OCI-LY1 (cell line): ENCODE results near the gene MGAT5B.

ENCODE experiments used
- H2AFZ ChIP-seq: fragments of 200-600 bp; sonication (generic), shearing (Covaris generic); 2 replicates; pipeline ENCODE4 v1.6.0; 2014; ENCODE audit warnings: antibody characterized with exemption, mild to moderate bottlenecking, low read length
- H3F3A ChIP-seq: fragments of 200-600 bp; sonication (generic), shearing (Covaris generic); 2 replicates; pipeline ENCODE4 v1.6.0; 2014; ENCODE audit warnings: mild to moderate bottlenecking, antibody characterized with exemption, low read length, moderate library complexity; ENCODE audit not compliant: insufficient read depth
- H3K27ac ChIP-seq: fragments of 200-600 bp; sonication (generic); 2 replicates; pipeline ENCODE4 v1.5.1; 2014; ENCODE audit warnings: low read length, mixed run types, mild to moderate bottlenecking, low read depth; ENCODE audit not compliant: poor library complexity, severe bottlenecking
- H3K27me3 ChIP-seq: fragments of 200-600 bp; sonication (generic); 2 replicates; pipeline ENCODE4 v1.6.0; 2014; ENCODE audit warnings: antibody characterized with exemption, mild to moderate bottlenecking, low read length, moderate library complexity; ENCODE audit not compliant: insufficient read depth
- H3K36me3 ChIP-seq: fragments of 200-600 bp; sonication (generic); 2 replicates; pipeline ENCODE4 v1.6.1; 2014; ENCODE audit warnings: mild to moderate bottlenecking, antibody characterized with exemption, low read length, moderate library complexity, mixed read lengths; ENCODE audit not compliant: insufficient read depth
- H3K4me1 ChIP-seq: fragments of 200-600 bp; sonication (generic); 2 replicates; pipeline ENCODE4 v1.5.1; 2014; ENCODE audit warnings: mild to moderate bottlenecking, low read length, moderate library complexity; ENCODE audit not compliant: insufficient read depth, severe bottlenecking
- H3K4me2 ChIP-seq: fragments of 200-600 bp; sonication (generic), shearing (Covaris generic); 2 replicates; pipeline ENCODE4 v1.6.1; 2014; ENCODE audit warnings: low read length
- H3K4me3 ChIP-seq: fragments of 200-600 bp; sonication (generic); 2 replicates; pipeline ENCODE4 v1.5.1; 2014; ENCODE audit warnings: low read length, low read depth, mild to moderate bottlenecking, mixed read lengths; ENCODE audit not compliant: poor library complexity, severe bottlenecking
- H3K79me2 ChIP-seq: fragments of 200-600 bp; shearing (Covaris generic); 2 replicates; pipeline ENCODE4 v1.6.1; 2016; ENCODE audit warnings: mixed run types, low read length, mixed read lengths; ENCODE audit not compliant: insufficient read depth
- H3K9ac ChIP-seq: fragments of 200-600 bp; sonication (generic), shearing (Covaris generic); 2 replicates; pipeline ENCODE4 v1.6.1; 2014; ENCODE audit warnings: mild to moderate bottlenecking, low read length, mixed read lengths
- H3K9me2 ChIP-seq: fragments of 200-600 bp; sonication (generic), shearing (Covaris generic); 2 replicates; pipeline ENCODE4 v1.6.1; 2014; ENCODE audit warnings: low read depth, mild to moderate bottlenecking, low read length, mixed read lengths
- H3K9me3 ChIP-seq: fragments of 200-600 bp; shearing (Covaris generic); 2 replicates; pipeline ENCODE4 v1.6.1; 2014; ENCODE audit warnings: low read length, mixed read lengths
- H4K20me1 ChIP-seq: fragments of 200-600 bp; sonication (generic), shearing (Covaris generic); 2 replicates; pipeline ENCODE4 v1.6.0; 2016; ENCODE audit warnings: mild to moderate bottlenecking, low read length; ENCODE audit not compliant: insufficient read depth
- EZH2 ChIP-seq: fragments of 200-600 bp; sonication (generic), shearing (Covaris generic); IDR thresholded peaks from 2 replicates; pipeline ENCODE4 v1.8.0; 2017; ENCODE audit warnings: borderline replicate concordance, mixed run types, mild to moderate bottlenecking, antibody characterized with exemption, low read length, moderate library complexity, mixed read lengths
- TF ChIP-seq, protein P1 (sequence below): fragments of 200-600 bp; sonication (generic), shearing (Covaris generic); IDR thresholded peaks from 2 replicates; pipeline ENCODE4 v1.5.1; 2017; ENCODE audit warnings: mild to moderate bottlenecking, antibody characterized with exemption, low read length, moderate library complexity, mixed read lengths

MGAT5B gene

DNA sequence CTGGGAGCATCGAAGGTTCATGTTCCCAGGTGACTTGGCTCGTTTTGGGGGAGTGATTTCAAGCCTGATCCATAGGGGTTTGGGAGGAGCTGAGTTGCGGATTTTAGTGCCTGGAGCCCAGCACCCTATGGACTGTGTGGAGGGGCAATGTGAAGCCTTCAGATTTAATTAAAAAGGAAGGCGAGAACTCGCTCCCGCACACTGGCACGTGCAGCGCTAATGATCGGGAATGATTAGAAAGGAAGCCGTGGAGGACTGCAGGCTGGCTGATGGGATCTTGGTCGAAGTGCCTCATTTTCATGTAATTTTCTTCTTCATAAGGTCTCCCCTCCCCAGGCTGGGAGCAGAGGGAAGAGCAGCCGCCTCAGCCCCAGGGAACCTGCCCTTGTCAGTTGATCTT is 12.8 kb downstream of the MGAT5B start:
- no peak for TF ChIP-seq EZH2
- TF ChIP-seq, protein P1, sequence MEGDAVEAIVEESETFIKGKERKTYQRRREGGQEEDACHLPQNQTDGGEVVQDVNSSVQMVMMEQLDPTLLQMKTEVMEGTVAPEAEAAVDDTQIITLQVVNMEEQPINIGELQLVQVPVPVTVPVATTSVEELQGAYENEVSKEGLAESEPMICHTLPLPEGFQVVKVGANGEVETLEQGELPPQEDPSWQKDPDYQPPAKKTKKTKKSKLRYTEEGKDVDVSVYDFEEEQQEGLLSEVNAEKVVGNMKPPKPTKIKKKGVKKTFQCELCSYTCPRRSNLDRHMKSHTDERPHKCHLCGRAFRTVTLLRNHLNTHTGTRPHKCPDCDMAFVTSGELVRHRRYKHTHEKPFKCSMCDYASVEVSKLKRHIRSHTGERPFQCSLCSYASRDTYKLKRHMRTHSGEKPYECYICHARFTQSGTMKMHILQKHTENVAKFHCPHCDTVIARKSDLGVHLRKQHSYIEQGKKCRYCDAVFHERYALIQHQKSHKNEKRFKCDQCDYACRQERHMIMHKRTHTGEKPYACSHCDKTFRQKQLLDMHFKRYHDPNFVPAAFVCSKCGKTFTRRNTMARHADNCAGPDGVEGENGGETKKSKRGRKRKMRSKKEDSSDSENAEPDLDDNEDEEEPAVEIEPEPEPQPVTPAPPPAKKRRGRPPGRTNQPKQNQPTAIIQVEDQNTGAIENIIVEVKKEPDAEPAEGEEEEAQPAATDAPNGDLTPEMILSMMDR = no peak
- Histone ChIP-seq H3K9me3 (peaks cover under 1% of the 10 kb centered on the region; the same call in 1 of the 2 replicates), H3K4me3 (no peak overlapping the region), H3K27ac (no peak overlapping the region), H3K4me2 (no peak overlapping the region), H3K36me3 (no peaks in the 10 kb centered on the region), H3K27me3 (peaks cover 14% of the 10 kb centered on the region), H3F3A (no peaks in the 10 kb centered on the region), H3K4me1 (no peaks in the 10 kb centered on the region), H4K20me1 (no peaks in the 10 kb centered on the region), H2AFZ (no peak overlapping the region), H3K79me2 (no peaks in the 10 kb centered on the region), H3K9me2 (no peaks in the 10 kb centered on the region), H3K9ac (no peak overlapping the region)

DNA sequence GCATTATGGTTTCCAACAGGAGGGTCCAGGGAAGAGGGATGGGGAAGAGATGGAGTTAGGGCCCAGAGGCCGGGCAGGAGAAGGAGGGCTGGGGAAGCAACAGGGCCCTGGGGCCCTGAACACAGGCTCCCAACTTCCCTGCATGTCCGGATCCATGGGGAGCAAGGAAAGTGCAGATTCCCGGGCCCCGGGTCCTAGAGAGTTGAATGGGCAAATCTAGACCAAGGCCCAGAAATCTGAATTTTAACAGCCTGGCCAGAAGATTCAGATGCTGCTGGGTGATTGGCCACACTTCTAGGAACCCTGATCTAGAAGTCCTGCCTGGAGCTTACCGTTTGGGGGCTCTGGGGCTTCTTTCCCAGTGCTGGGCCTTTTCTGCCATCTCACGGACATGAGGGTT is 13.2 kb downstream of the MGAT5B start:
- no peak overlapping the region for H2AFZ ChIP-seq
- no peak overlapping the region for H3K9ac ChIP-seq
- no peaks in the 10 kb centered on the region for H3K4me1 ChIP-seq
- no peaks in the 10 kb centered on the region for H3F3A ChIP-seq
- no peaks in the 10 kb centered on the region for H3K9me2 ChIP-seq
- H3K27ac ChIP-seq = no peak overlapping the region
- H4K20me1 ChIP-seq = no peaks in the 10 kb centered on the region
- H3K9me3 ChIP-seq = no peaks in the 10 kb centered on the region
- H3K4me2 ChIP-seq = no peak overlapping the region
- H3K36me3 ChIP-seq = no peaks in the 10 kb centered on the region
- peaks cover 10% of the 10 kb centered on the region for H3K27me3 ChIP-seq
- TF ChIP-seq, protein P1 = no peak
- no peak for TF ChIP-seq EZH2
- no peaks in the 10 kb centered on the region for H3K79me2 ChIP-seq
- no peak overlapping the region for H3K4me3 ChIP-seq

DNA sequence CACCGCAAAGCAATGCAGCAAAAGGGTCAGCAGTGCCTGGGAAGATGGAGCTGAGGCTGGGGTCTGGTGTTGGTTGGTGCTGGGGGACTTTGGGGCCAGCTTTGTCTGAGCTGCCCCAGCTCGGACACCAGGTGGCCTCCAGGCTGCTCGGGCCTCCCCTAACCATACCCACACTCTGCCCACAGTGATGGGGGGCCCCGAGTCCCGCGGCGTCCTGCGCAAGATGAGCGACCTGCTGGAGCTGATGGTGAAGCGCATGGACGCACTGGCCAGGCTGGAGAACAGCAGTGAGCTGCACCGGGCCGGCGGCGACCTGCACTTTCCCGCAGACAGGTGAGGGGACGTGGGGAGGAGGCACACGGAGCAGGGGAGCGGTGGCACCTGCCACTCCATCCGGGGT is 13.8 kb downstream of the MGAT5B start:
- no peaks in the 10 kb centered on the region for H4K20me1 ChIP-seq
- no peaks in the 10 kb centered on the region for H3K79me2 ChIP-seq
- peaks cover 9% of the 10 kb centered on the region for H3K27me3 ChIP-seq
- no peak overlapping the region for H3K4me2 ChIP-seq
- no peaks in the 10 kb centered on the region for H3K36me3 ChIP-seq
- no peaks in the 10 kb centered on the region for H3K9me3 ChIP-seq
- H3F3A ChIP-seq = no peaks in the 10 kb centered on the region
- no peaks in the 10 kb centered on the region for H3K9me2 ChIP-seq
- no peak overlapping the region for H3K4me3 ChIP-seq
- no peak overlapping the region for H3K9ac ChIP-seq
- H3K27ac ChIP-seq = no peak overlapping the region
- no peaks in the 10 kb centered on the region for H3K4me1 ChIP-seq
- TF ChIP-seq EZH2 = no peak
- TF ChIP-seq, protein P1 = no peak
- no peak overlapping the region for H2AFZ ChIP-seq
